Glutamatergic neuron (in vitro differentiated cells): ENCODE measurements around the gene ZACN. TPM values are rescaled to one million over a fixed set of nuclear protein-coding genes. Genes with fewer than 3 reads are reported as not detected.
"Not testable (repeated sequence)": the region's sequence is repeated elsewhere in the genome, so short reads cannot be mapped to it uniquely, and the experiment has no call there.

ENCODE experiments used
- DNase-seq: peaks from one replicate; pipeline ENCODE4 v3.0.0; 2022
- H3K27ac Mint-ChIP-seq: one replicate; pipeline ENCODE4 v1.8.0; 2020; ENCODE audit warnings: mild to moderate bottlenecking, mixed read lengths, inconsistent platforms; ENCODE audit not compliant: unreplicated experiment
- H3K27me3 Mint-ChIP-seq: one replicate; pipeline ENCODE4 v1.8.0; 2020; ENCODE audit warnings: mild to moderate bottlenecking, moderate library complexity, mixed read lengths, inconsistent platforms; ENCODE audit not compliant: unreplicated experiment
- H3K36me3 Mint-ChIP-seq: one replicate; pipeline ENCODE4 v1.8.0; 2020; ENCODE audit warnings: mild to moderate bottlenecking, mixed read lengths, inconsistent platforms; ENCODE audit not compliant: unreplicated experiment
- H3K4me1 Mint-ChIP-seq: one replicate; pipeline ENCODE4 v1.8.0; 2020; ENCODE audit warnings: mild to moderate bottlenecking, low read depth, mixed read lengths, inconsistent platforms; ENCODE audit not compliant: unreplicated experiment
- H3K4me3 Mint-ChIP-seq: one replicate; pipeline ENCODE4 v1.8.0; 2020; ENCODE audit warnings: mild to moderate bottlenecking, mixed read lengths, inconsistent platforms; ENCODE audit not compliant: unreplicated experiment
- H3K9me3 Mint-ChIP-seq: one replicate; pipeline ENCODE4 v1.8.0; 2020; ENCODE audit warnings: mild to moderate bottlenecking, moderate library complexity, mixed read lengths, inconsistent platforms; ENCODE audit not compliant: unreplicated experiment
- total RNA-seq: library from RNA; stranded (reverse); fragmentation: NEBNext Ultra II Directional; extraction: Animal tissue kit (Norgen Biotek cat#: 25700); gene quantifications from one replicate; pipeline ENCODE4 v1.2.1, GENCODE V29; 2021; ENCODE audit not compliant: unreplicated experiment
- TF ChIP-seq, protein P1 (sequence below): fragments of 200-600 bp; sonication (generic); IDR thresholded peaks from one replicate; pipeline ENCODE4 v1.5.0; 2021; ENCODE audit not compliant: partially characterized antibody, unreplicated experiment

The ZACN gene
- total RNA-seq, 1 donor from 2014 or later, result 1.9 TPM

GRCh38 chr17:76056882-76057281, 22.1 kb upstream of the ZACN start:
- Mint-ChIP-seq H3K27me3 (no peaks in the 10 kb centered on the region), H3K4me1 (no peaks in the 10 kb centered on the region), H3K9me3 (no peaks in the 10 kb centered on the region), H3K4me3 (no peak overlapping the region), H3K36me3 (no peaks in the 10 kb centered on the region), H3K27ac (no peak overlapping the region)
- TF ChIP-seq, protein P1, sequence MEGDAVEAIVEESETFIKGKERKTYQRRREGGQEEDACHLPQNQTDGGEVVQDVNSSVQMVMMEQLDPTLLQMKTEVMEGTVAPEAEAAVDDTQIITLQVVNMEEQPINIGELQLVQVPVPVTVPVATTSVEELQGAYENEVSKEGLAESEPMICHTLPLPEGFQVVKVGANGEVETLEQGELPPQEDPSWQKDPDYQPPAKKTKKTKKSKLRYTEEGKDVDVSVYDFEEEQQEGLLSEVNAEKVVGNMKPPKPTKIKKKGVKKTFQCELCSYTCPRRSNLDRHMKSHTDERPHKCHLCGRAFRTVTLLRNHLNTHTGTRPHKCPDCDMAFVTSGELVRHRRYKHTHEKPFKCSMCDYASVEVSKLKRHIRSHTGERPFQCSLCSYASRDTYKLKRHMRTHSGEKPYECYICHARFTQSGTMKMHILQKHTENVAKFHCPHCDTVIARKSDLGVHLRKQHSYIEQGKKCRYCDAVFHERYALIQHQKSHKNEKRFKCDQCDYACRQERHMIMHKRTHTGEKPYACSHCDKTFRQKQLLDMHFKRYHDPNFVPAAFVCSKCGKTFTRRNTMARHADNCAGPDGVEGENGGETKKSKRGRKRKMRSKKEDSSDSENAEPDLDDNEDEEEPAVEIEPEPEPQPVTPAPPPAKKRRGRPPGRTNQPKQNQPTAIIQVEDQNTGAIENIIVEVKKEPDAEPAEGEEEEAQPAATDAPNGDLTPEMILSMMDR, result no peak
- DNase-seq, result no peak

DNA sequence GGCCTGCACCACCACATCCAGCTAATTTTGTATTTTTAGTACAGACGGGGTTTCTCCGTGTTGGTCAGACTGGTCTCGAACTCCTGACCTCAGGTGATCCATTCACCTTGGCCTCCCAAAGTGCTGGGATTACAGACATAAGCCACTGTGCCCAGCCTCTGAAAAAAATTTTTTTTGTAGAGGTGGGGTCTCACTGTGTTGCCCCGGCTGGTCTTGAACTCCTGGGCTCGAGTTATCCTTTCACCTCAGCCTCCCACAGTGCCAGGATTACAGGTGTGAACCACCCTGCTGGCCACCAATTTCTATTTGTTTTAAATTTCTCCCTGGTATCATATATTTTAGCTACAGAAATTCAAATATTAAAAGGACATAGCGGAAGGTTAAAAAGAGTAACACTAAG, 20.7 kb upstream of the ZACN start:
- not testable (repeated sequence) for H3K27ac Mint-ChIP-seq, H3K4me3 Mint-ChIP-seq, H3K27me3 Mint-ChIP-seq, DNase-seq, H3K9me3 Mint-ChIP-seq, H3K36me3 Mint-ChIP-seq, H3K4me1 Mint-ChIP-seq

DNA sequence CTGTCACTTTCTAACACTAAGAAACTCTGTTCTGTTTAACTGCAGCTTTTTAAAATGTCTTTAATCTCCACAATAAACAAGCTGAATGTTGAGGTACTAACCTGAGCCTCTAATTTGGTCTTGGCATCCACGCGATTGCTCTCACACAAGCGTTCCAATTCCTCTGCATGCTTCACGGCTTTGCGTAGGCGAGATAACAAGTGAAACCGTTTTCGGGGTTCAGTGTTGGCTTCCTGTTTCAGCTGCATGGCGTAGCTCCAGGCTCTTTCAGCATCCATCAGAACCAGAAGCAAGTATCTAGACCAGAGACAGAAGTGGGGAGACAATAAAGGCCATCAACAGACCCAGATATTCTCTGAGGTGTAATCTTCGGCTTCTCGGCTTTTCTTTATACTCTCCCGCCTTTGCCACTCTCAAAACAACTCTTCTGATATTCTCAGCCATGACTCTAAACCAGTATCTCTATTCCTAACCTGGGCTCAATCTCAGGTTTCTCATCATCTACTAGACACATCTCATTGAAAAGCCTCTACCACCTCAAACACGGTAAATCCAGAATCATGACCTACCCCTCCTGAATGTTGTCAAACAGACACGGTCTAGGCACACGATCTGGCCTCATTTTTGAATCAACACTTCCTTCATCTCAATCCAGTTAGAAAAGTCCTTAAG, 15.0 kb upstream of the ZACN start:
- DNase-seq, result no peak
- no peaks in the 10 kb centered on the region for H3K27me3 Mint-ChIP-seq
- no peaks in the 10 kb centered on the region for H3K36me3 Mint-ChIP-seq
- no peak overlapping the region for H3K4me3 Mint-ChIP-seq
- TF ChIP-seq, protein P1, result no peak
- H3K4me1 Mint-ChIP-seq, result no peaks in the 10 kb centered on the region
- no peaks in the 10 kb centered on the region for H3K9me3 Mint-ChIP-seq
- no peak overlapping the region for H3K27ac Mint-ChIP-seq

- no peaks in the 10 kb centered on the region for H3K9me3 Mint-ChIP-seq
- H3K4me3 Mint-ChIP-seq, result no peak overlapping the region
- no peaks in the 10 kb centered on the region for H3K27me3 Mint-ChIP-seq
- peaks cover 1% of the 10 kb centered on the region for H3K4me1 Mint-ChIP-seq
- TF ChIP-seq, protein P1, result no peak
- no peaks in the 10 kb centered on the region for H3K36me3 Mint-ChIP-seq
- no peak for DNase-seq
- H3K27ac Mint-ChIP-seq, result no peak overlapping the region
These were observed 13.2 kb upstream of the ZACN start for GRCh38 chr17:76065775-76066174.

- Mint-ChIP-seq H3K9me3 (peaks cover 4% of the 10 kb centered on the region), H3K27ac (peak overlapping the region; percentile 73)
- DNase-seq, result no peak
These were observed 7.3 kb upstream of the ZACN start for GRCh38 chr17:76071531-76072147.

More at GRCh38 chr17:76071531-76072147, 7.3 kb upstream of the ZACN start:
- H3K27me3 Mint-ChIP-seq, result peaks cover 13% of the 10 kb centered on the region
- H3K36me3 Mint-ChIP-seq, result no peaks in the 10 kb centered on the region
- H3K4me1 Mint-ChIP-seq, result peaks cover 7% of the 10 kb centered on the region
- H3K4me3 Mint-ChIP-seq, result peak overlapping the region; percentile 93
- TF ChIP-seq, protein P1, result no peak
